Measurements from ENCODE around the gene CSHL1.
A peak's percentile ranks its signal among the peaks of the same experiment; 100 is the strongest.
"Not testable (repeated sequence)": the region's sequence is repeated elsewhere in the genome, so short reads cannot be mapped to it uniquely, and the experiment has no call there.

The CSHL1 gene

GRCh38 chr17:63939884-63940283 is 28.8 kb upstream of the CSHL1 start:
- no peak for DNase-seq

GRCh38 chr17:63939401-63939800 is 28.3 kb upstream of the CSHL1 start:
- DNase-seq, result no peak

GRCh38 chr17:63937920-63938319 is 26.9 kb upstream of the CSHL1 start:
- no peak for DNase-seq

- DNase-seq, result no peak
Observed at GRCh38 chr17:63937319-63937718, 26.3 kb upstream of the CSHL1 start.

- DNase-seq, result no peak
Observed at GRCh38 chr17:63934183-63935112, 23.4 kb upstream of the CSHL1 start.

- DNase-seq, result no peak
Observed at GRCh38 chr17:63933598-63933997, 22.5 kb upstream of the CSHL1 start.

GRCh38 chr17:63932721-63933120 is 21.7 kb upstream of the CSHL1 start:
- DNase-seq, result no peak

GRCh38 chr17:63931981-63932561 is 21.0 kb upstream of the CSHL1 start, which contains the start of gene CD79B:
Gene CD79B, minus strand, starts transcription at chr17:63932331. Its CDS starts 70 bp downstream, at chr17:63932261.
- no peak for DNase-seq

- DNase-seq, result no peak
Observed at GRCh38 chr17:63930951-63931575, 20.0 kb upstream of the CSHL1 start.

GRCh38 chr17:63929860-63930766 is 19.1 kb upstream of the CSHL1 start:
- DNase-seq, result no peak

GRCh38 chr17:63928966-63929695 is 18.1 kb upstream of the CSHL1 start:
- no peak for DNase-seq

GRCh38 chr17:63928172-63928666 is 17.2 kb upstream of the CSHL1 start:
- DNase-seq, result no peak

GRCh38 chr17:63927464-63928171 is 16.6 kb upstream of the CSHL1 start:
- peak in 1 of 3 experiments; percentile 2 for DNase-seq

- DNase-seq, result no peak
Observed at GRCh38 chr17:63926164-63926563, 15.1 kb upstream of the CSHL1 start.

GRCh38 chr17:63925615-63926014 is 14.6 kb upstream of the CSHL1 start:
- no peak for DNase-seq

- not testable (repeated sequence) for DNase-seq
Observed at GRCh38 chr17:63922402-63922801, 11.3 kb upstream of the CSHL1 start.

GRCh38 chr17:63920779-63921178 is 9.7 kb upstream of the CSHL1 start:
- not testable (repeated sequence) for DNase-seq

GRCh38 chr17:63920050-63920449 is 9.0 kb upstream of the CSHL1 start:
- DNase-seq, result not testable (repeated sequence)

GRCh38 chr17:63919311-63919723 is 8.3 kb upstream of the CSHL1 start:
- peak; percentile 13 to 72 (median 36) for DNase-seq

GRCh38 chr17:63918789-63919305 is 7.8 kb upstream of the CSHL1 start, which contains the start of gene GH1:
Gene GH1, minus strand, starts transcription at chr17:63918839. Its CDS starts 63 bp downstream, at chr17:63918776.
- not testable (repeated sequence) for DNase-seq

GRCh38 chr17:63918305-63918704 is 7.2 kb upstream of the CSHL1 start:
- DNase-seq, result no peak

All from NCI-H1417 (cell line).